ENCODE data around the gene CTU1.

GRCh38 chr19:51131780-51132680 is 23.8 kb upstream of the CTU1 start:
- TF ChIP-seq, protein P1, sequence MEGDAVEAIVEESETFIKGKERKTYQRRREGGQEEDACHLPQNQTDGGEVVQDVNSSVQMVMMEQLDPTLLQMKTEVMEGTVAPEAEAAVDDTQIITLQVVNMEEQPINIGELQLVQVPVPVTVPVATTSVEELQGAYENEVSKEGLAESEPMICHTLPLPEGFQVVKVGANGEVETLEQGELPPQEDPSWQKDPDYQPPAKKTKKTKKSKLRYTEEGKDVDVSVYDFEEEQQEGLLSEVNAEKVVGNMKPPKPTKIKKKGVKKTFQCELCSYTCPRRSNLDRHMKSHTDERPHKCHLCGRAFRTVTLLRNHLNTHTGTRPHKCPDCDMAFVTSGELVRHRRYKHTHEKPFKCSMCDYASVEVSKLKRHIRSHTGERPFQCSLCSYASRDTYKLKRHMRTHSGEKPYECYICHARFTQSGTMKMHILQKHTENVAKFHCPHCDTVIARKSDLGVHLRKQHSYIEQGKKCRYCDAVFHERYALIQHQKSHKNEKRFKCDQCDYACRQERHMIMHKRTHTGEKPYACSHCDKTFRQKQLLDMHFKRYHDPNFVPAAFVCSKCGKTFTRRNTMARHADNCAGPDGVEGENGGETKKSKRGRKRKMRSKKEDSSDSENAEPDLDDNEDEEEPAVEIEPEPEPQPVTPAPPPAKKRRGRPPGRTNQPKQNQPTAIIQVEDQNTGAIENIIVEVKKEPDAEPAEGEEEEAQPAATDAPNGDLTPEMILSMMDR (conservative IDR thresholded peaks at IDR 0.05; ENCODE audit: low read length): no peak
- no peak for TF ChIP-seq EZH2phosphoT487 (IDR thresholded peaks at IDR 0.05; ENCODE audit: borderline replicate concordance, low read depth, low read length)
